Astrocyte (in vitro differentiated cells and primary cell): ENCODE results near the gene CPNE5. TPM values are rescaled to one million over a fixed set of nuclear protein-coding genes. Genes with fewer than 3 reads are reported as not detected.

ENCODE experiments used
- DNase-seq: peaks from one replicate; pipeline ENCODE4 v3.0.0-alpha.2; 2010; ENCODE audit warnings: low read depth
- FAIRE-seq: peaks from 2 replicates; lab custom pipeline; 2011; peaks lifted over from hg19 to GRCh38; lab: Jason Lieb, UNC
- H2AFZ ChIP-seq: 2 replicates; pipeline ENCODE4 v1.6.0; 2012; ENCODE audit warnings: low read depth, low read length, inconsistent platforms
- H3K27ac ChIP-seq: 2 replicates; pipeline ENCODE4 v1.5.1; 2011; ENCODE audit warnings: low read depth, low read length, inconsistent platforms
- H3K27me3 ChIP-seq: 2 replicates; pipeline ENCODE4 v1.6.0; 2011; ENCODE audit warnings: low read length, inconsistent platforms; ENCODE audit not compliant: insufficient read depth
- H3K36me3 ChIP-seq: 2 replicates; pipeline ENCODE4 v1.5.1; 2011; ENCODE audit warnings: low read length, inconsistent platforms; ENCODE audit not compliant: insufficient read depth
- H3K4me1 ChIP-seq: 2 replicates; pipeline ENCODE4 v1.5.1; 2011; ENCODE audit warnings: low read length, inconsistent platforms; ENCODE audit not compliant: insufficient read depth
- H3K4me2 ChIP-seq: 2 replicates; pipeline ENCODE4 v1.6.0; 2012; ENCODE audit warnings: low read length, inconsistent platforms
- H3K4me3 ChIP-seq: 2 replicates; pipeline ENCODE4 v1.5.1; 2011; ENCODE audit warnings: low read depth, mild to moderate bottlenecking, low read length, inconsistent platforms; ENCODE audit not compliant: insufficient read depth
- H3K79me2 ChIP-seq: 2 replicates; pipeline ENCODE4 v1.6.0; 2012; ENCODE audit warnings: mild to moderate bottlenecking, low read length, inconsistent platforms; ENCODE audit not compliant: insufficient read depth
- H3K9ac ChIP-seq: 2 replicates; pipeline ENCODE4 v1.6.0; 2012; ENCODE audit warnings: mild to moderate bottlenecking, low read length, inconsistent platforms
- H3K9me3 ChIP-seq: 2 replicates; pipeline ENCODE4 v1.5.1; 2012; ENCODE audit warnings: low read depth, mild to moderate bottlenecking, low read length, inconsistent platforms; ENCODE audit not compliant: insufficient read depth
- H4K20me1 ChIP-seq: 2 replicates; pipeline ENCODE4 v1.6.0; 2012; ENCODE audit warnings: low read length, inconsistent platforms; ENCODE audit not compliant: insufficient read depth
- H3K27ac Mint-ChIP-seq: one replicate; pipeline ENCODE4 v1.8.0; 2021; ENCODE audit warnings: mild to moderate bottlenecking, mixed read lengths; ENCODE audit not compliant: unreplicated experiment
- H3K27me3 Mint-ChIP-seq: one replicate; pipeline ENCODE4 v1.8.0; 2021; ENCODE audit warnings: low read depth, mixed read lengths; ENCODE audit not compliant: unreplicated experiment
- H3K36me3 Mint-ChIP-seq: one replicate; pipeline ENCODE4 v1.8.0; 2021; ENCODE audit warnings: low read depth, mixed read lengths; ENCODE audit not compliant: unreplicated experiment
- H3K4me1 Mint-ChIP-seq: one replicate; pipeline ENCODE4 v1.8.0; 2021; ENCODE audit warnings: low read depth, mixed read lengths; ENCODE audit not compliant: unreplicated experiment
- H3K4me3 Mint-ChIP-seq: one replicate; pipeline ENCODE4 v1.8.0; 2021; ENCODE audit warnings: mild to moderate bottlenecking, moderate library complexity, mixed read lengths; ENCODE audit not compliant: unreplicated experiment
- H3K9me3 Mint-ChIP-seq: one replicate; pipeline ENCODE4 v1.8.0; 2021; ENCODE audit warnings: mild to moderate bottlenecking, mixed read lengths; ENCODE audit not compliant: unreplicated experiment
- CTCF ChIP-seq: IDR thresholded peaks from 2 replicates; pipeline ENCODE4 v1.5.1; 2011; ENCODE audit warnings: low read depth, mild to moderate bottlenecking, inconsistent platforms, low read length, moderate library complexity; ENCODE audit not compliant: insufficient read depth
- EZH2 ChIP-seq: IDR thresholded peaks from 2 replicates; pipeline ENCODE4 v1.6.1; 2012; ENCODE audit warnings: mild to moderate bottlenecking, low read length, inconsistent platforms; ENCODE audit not compliant: insufficient read depth
- total RNA-seq: library from RNA; stranded (reverse); gene quantifications from 2 replicates; pipeline ENCODE4 v1.2.1, GENCODE V29; 2021

Gene CPNE5
- total RNA-seq, 1 donor from 2014 or later, result 0.11 TPM

DNA sequence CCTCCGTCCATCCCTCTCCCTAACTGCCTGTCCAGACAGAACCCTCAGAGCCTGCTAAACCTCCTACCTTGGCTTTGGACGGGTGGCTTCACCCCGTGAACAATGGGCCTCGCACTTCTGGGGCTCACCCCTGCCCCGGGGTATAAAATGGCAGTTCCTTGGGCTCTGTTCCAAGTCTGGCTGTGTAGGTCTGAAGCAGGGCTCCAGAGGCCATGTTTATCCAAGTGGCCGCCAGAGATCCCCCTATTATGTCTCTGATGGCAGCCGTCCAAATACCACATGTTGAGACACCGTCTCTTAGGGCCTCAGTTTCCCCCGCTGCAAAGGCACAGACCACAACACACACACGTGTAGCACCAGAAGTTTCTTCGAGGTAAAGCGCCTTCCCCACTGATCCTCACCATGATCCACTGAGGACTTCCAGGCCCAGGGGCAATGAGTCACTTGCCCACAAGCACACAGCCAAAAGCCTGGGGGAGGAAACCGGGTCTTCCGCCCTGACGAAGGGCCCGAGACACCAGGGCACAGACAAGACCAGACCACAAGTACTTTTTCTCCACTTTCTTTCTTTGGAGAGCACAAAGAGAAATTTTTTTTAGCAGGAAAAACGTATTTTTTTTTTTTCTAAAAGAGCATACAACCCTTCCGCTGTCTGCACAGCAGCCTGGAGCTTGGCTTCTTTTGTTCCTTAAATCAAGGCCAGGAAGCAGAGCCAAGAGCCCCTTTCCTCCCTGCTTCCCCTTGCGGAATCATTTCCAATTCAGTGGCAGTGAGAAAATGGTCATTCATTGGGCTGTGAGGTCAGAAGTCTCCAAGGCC, 11.8 kb downstream of the CPNE5 start:
- peaks cover 27% of the 10 kb centered on the region for H3K4me1 ChIP-seq
- no peak overlapping the region for H3K9ac ChIP-seq
- H3K79me2 ChIP-seq, result no peaks in the 10 kb centered on the region
- peak overlapping the region; percentile 23 for H3K27ac Mint-ChIP-seq
- no peak overlapping the region for H3K4me3 ChIP-seq
- no peaks in the 10 kb centered on the region for H3K9me3 Mint-ChIP-seq
- H3K27me3 ChIP-seq, result no peaks in the 10 kb centered on the region
- no peaks in the 10 kb centered on the region for H3K36me3 Mint-ChIP-seq
- peaks cover 16% of the 10 kb centered on the region for H3K4me1 Mint-ChIP-seq
- no peaks in the 10 kb centered on the region for H3K36me3 ChIP-seq
- no peak overlapping the region for H3K4me3 Mint-ChIP-seq
- no peak overlapping the region for H3K27ac ChIP-seq
- FAIRE-seq, result no peak
- TF ChIP-seq EZH2 (no peak), CTCF (no peak)
- H3K27me3 Mint-ChIP-seq, result peaks cover 16% of the 10 kb centered on the region
- peak; percentile 92 for DNase-seq
- no peaks in the 10 kb centered on the region for H3K9me3 ChIP-seq
- no peaks in the 10 kb centered on the region for H4K20me1 ChIP-seq
- peak overlapping the region; percentile 45 for H3K4me2 ChIP-seq
- H2AFZ ChIP-seq, result peak overlapping the region; percentile 12

DNA sequence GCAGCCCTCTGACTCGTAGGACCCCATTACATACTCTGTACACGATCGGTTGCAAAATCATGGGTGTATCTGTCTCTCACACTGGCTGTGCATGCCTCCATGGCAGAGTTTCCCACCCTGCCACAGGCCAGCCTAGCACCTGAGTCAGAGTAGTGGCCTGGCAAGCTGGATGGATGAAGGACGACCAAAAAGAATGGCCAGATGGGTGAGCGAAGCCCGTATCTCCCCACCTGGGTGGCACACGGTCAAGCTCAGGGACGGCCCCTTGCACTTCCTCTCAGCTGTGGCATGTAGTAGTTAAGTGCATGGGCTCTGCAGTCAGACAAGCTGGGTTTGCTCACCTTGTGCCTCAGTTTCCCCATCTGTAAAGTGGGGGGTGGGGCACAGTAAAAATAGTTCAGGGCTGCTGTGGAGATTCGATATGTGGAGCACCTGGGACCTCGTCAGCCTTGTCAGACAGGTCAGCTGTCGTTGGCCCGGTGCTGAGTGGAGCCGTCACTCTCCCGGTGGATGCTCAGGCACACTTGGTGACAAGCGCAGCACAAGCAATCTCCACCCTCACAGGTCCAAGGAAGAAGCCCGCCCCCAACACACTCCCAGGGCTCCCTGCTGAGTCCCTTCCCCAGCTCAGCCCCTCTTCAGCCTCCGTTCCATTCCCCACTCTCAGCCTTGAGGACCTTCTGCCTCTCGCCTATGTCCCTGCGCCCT, 12.6 kb downstream of the CPNE5 start:
- H3K36me3 Mint-ChIP-seq, result no peaks in the 10 kb centered on the region
- H3K4me3 Mint-ChIP-seq, result no peak overlapping the region
- Histone ChIP-seq H2AFZ (peak overlapping the region; percentile 12), H3K4me3 (no peak overlapping the region), H3K9ac (no peak overlapping the region), H3K36me3 (no peaks in the 10 kb centered on the region), H4K20me1 (no peaks in the 10 kb centered on the region), H3K4me1 (peaks cover 28% of the 10 kb centered on the region), H3K9me3 (no peaks in the 10 kb centered on the region), H3K27me3 (no peaks in the 10 kb centered on the region), H3K79me2 (no peaks in the 10 kb centered on the region), H3K27ac (no peak overlapping the region), H3K4me2 (peak overlapping the region; percentile 45)
- H3K27ac Mint-ChIP-seq, result no peak overlapping the region
- FAIRE-seq (no peak), DNase-seq (no peak)
- peaks cover 22% of the 10 kb centered on the region for H3K4me1 Mint-ChIP-seq
- H3K27me3 Mint-ChIP-seq, result peaks cover 16% of the 10 kb centered on the region
- H3K9me3 Mint-ChIP-seq, result no peaks in the 10 kb centered on the region
- no peak for TF ChIP-seq EZH2
- TF ChIP-seq CTCF, result no peak
